Posterior cingulate gyrus (tissue), 11 donors: Measurements from ENCODE around the gene PRR32.
A peak's percentile ranks its signal among the peaks of the same experiment; 100 is the strongest.
"Not testable (repeated sequence)": the region's sequence is repeated elsewhere in the genome, so short reads cannot be mapped to it uniquely, and the experiment has no call there.

Source experiments
- DNase-seq, 10 donors: peaks; one replicate each; pipeline versions ENCODE4 v3.0.0 to v3.0.0-alpha.2; 2020 to 2021; ENCODE audit warnings: mixed read lengths in 3 of 10
- intact Hi-C: fragments of 100-400 bp; cut with DNase I; formaldehyde crosslinking; loops from one replicate; pipeline ENCODE4 v1.15.1; 2023

PRR32 gene, protein sequence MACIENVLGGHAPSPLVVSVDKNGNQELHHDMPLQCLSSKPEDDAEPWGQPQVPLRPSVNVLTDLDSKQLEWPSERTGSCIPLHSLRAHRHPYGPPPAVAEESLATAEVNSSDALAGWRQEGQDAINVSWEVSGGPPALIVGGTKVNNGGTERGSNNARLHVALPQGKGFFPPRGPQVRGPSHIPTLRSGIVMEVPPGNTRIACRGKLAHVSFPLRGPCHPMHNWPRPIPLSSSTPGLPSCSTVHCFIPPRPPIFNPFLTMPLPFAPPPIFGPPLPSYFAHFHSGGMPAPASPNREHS

DNA sequence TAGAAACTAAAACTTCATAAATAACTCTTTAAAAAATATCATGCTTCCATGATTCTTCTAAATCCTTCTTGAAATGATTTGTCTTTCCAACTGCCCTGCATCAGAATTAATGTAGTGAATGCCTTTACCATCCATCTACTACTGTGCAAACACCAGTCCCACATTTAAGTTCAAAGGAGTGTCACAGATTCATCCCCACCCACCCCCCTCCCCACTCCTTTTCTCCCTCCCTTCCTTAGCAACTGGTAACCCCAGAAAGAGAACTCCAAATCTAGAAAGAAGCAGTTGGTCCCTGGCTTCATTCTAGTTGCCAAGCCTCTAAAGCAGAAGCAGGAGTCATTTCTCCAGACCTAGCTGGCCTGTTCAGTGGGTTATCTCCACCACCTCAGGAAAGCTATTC, at the start of gene PRR32:
PRR32 (plus strand) TSS at position 301 of the 400 bp plus-strand sequence. CDS start 115 bp downstream, outside the sequence.
- intact Hi-C loops, result no loop called here
- no peak for DNase-seq

DNA sequence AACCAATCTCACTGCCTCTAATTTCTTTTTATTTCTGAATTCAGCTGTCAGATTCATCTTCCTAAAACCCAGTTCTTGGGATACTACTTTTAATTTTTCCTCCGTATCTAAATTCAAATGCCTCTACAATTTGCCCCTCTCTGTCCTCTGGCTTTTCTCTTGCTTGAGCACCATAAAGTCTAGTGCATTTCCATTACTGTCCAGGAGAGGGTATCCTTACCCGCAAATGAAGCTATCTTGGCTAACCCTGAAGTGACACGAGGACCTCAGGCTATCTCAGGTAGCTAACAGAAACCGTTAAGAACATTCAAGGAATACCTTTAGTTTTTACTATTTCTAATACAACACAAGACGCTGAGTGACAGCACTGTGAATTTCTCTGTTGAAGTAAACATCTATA, 49.4 kb upstream of the PRR32 start:
- DNase-seq, result no peak
- intact Hi-C loops, result no loop called here

DNA sequence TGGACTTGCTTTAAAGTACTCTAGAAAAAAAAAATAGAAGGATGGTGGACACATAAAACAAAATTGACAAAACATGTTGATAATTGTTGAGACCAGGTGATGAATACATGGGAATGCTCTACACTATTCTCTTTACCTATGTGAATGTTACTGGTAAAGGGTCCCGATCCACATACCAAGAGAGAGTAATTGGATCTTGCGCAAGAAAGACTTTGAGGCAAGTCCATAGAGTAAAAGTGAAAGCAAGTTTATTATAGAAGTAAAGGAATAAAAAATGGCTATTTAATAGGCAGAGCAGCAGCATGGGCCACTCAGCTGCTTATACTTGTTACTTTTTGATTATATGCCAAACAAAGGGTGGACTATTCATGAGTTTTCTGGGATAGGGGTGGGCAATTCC, 34.0 kb upstream of the PRR32 start:
- no peak for DNase-seq
- intact Hi-C loops, result no loop called here

DNA sequence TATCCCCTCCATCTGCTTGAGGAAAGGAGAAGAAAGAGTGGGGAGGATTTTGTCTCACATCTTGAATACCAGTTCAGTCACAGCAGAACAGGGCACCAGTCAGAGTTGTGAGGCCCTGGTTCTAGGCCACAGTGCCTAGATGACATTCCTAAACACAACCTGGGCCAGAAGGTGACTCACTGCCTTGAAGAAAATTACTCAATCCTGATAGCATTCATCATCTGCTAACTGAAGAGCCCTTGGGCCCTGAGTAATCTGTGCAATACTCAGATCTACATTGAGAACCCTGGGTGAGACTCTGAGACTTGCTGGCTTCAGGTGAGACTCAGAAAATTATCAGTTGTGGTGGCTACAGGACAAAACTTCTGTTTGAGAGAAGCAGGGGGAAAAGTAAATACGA, 20.5 kb upstream of the PRR32 start:
- no peak for DNase-seq
- intact Hi-C loops, result no loop called here

DNA sequence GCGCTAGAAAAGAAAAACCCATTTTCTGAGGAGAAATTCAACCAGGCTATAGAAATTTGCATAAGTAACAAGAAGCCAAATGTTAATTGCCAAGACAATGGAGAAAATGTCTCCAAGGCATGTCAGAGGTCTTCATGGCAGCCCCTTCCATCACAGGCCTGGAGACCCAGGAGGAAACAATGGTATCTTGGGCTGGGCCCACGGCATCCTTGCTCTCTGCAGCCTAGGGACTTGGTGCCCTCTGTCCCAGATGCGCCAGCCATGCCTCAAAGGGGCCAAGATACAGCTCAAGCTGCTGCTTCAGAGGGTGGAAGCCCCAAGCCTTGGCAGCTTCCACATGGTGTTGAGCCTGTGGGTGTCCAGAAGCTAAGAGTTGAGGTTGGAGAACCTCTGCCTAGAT, 12.7 kb upstream of the PRR32 start:
- peak in 1 of 10 donors; percentile 50 for DNase-seq
- intact Hi-C loops, result not testable (repeated sequence)

DNA sequence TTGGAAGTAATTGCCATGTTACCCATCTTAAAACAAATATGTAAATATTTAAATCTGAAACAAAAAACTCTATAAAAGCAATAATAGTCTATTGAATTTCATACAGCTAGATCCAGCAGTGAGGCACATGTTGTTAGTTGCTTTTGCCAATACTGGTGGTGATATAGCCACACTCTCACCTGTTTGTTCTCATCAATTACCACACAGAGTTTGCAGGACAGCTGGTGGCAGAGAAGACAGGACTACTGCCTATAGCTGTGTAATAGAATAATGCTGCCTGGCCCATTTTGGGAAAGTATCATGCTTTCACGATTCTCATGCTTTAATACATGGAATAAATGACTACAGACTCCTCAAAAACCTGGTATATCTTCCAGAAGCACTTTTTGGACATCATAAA, 3.7 kb upstream of the PRR32 start:
- intact Hi-C loops, result no loop called here
- DNase-seq, result no peak

DNA sequence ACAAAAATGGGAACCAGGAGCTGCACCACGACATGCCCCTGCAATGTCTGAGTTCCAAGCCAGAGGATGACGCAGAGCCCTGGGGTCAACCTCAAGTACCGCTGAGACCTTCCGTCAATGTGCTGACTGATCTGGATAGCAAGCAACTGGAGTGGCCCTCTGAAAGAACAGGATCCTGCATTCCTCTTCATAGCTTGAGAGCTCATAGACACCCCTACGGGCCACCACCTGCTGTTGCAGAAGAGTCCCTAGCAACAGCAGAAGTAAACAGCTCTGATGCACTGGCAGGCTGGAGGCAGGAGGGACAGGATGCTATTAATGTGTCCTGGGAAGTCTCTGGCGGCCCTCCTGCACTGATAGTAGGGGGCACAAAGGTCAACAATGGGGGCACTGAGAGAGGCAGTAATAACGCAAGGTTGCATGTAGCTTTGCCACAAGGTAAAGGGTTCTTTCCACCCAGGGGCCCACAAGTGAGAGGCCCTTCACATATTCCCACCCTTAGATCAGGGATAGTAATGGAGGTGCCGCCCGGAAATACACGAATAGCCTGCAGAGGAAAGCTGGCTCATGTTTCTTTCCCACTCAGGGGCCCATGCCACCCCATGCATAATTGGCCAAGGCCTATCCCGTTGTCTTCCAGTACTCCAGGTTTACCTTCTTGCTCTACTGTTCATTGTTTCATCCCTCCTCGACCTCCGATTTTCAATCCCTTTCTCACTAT, 1.3 kb downstream of the PRR32 start:
- intact Hi-C loops, result no loop called here

DNA sequence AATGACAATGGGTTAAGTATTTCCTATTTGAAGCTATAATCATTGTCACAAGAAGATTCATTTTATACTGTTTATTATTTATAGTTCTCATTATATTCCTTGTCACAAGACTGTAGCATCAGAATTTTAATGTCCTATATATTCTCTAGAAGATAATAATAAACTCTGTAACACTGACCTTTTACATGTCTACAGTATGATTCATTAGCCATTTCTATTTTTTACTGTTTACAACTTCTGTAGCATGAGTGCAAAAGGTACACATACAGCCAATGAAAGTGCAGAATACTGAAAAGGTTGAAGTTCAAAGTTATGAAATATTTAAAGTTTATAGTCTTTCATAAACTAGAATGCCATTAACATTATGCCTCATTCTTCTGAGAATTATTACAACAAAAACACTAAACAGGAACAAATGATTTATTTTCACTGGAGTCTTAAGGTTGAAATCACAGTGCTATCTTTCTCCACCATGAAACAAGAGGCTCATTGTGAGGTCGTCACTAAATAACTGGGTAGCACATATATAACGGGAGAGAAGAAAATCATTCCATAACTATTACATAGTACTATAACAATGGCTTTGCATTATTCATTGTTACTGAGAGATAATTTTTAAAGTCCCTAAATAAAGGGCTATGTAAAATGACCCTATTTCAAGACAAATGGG, 4.9 kb downstream of the PRR32 start:
- intact Hi-C loops, result no loop called here
- DNase-seq, result no peak

More for the DNA sequence above, 1.3 kb downstream of the PRR32 start:
- no peak for DNase-seq

DNA sequence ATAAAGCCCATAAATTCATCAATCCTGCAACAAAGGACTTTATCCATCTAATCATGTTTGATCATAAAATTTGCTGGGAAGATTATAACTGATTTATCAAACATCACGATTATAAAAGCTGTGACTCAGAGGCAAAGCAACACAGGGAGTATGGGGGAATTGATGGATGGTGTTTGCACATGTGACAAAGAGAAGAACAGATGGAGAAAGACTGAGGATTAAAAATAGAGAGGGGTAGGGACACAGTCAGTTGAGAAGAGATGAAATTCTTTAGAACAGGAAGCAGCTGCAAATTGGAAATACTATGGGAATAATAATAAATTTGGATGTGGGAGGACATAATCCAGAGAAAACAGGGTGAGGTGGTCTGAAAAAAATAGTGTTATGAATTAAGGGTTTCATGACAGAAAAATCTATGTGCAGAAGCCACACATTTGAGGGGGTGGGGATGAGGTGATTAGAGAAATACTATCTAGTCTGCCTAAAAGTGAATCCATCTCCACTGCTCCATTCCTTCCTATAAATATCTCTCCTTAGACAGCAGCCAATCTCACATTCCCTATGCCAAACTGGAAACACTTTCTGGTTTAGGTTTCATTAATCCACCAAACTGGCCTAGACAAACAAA, 6.2 kb downstream of the PRR32 start:
- intact Hi-C loops, result no loop called here
- no peak for DNase-seq

DNA sequence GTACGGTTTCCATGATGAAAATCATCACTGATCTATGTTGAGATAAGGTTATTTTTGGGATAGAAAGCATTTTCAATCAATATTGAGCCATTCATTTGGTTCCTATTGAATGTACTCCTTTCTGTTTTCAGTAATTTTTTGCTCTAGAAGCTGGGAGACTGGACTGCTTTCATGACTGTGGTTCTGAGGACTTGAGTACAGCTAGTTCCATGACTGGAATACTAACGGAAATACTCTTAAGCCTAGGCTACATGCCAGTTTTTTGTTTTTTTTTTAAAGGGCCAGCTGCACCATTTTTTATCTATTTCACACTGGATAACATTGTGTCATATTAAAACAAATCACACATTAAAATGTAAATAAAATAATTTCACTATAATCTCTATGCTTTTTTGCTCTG, 16.7 kb downstream of the PRR32 start:
- intact Hi-C loops, result no loop called here
- DNase-seq, result no peak

DNA sequence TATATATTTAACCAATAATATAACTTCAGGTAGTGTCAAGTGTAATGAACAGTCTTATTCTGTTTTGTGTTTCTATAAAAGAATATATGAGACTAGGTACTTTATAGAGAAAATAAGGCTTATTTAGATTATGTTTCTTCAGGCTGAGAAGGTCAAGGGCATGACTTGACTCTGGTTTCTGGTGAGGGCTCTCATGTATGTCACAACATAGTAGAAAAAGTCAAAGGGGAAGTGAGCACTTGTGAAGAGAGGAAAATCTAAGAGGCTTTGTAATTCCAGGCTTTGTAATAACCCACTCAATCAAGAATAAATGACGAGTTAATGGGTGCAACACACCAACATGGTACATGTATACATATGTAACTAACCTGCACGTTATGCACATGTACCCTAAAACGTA, 27.6 kb downstream of the PRR32 start:
- intact Hi-C loops, result no loop called here
- DNase-seq, result no peak

DNA sequence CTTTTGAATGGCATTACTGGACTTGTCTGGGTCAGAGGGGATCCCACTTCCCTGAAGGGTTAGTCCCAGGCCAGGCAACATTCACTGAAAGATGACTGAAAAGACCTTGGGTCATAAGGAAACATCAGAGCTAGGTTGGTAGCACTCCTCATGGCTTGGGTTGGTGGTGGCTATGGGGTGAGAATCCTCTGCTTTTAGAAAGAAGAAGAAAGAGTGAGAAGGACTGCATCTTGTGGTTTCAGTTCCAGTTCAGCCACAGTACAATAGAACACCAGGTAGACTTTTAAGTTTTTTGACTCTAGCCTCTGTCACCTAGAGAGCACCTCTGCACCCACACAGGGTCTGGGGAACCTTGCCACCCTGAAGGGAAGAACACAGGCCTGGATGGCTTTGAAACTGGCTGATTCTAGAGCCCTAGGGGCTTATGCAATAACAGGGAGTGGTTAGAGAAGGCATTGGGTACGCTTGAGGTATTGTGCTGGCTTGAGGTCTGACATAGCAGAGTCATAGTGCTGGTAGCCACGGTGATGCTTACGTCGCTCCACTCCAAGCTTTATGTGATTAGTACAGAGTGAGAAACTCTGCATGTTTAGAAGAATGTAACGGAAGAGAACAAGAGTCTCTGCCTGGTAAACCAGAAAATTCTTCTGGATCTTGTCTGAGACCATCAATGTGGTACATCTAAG, 36.5 kb downstream of the PRR32 start:
- intact Hi-C loops, result no loop called here
- DNase-seq, result no peak
